ENCODE measurements around the gene PTPN18.

The PTPN18 gene

DNA sequence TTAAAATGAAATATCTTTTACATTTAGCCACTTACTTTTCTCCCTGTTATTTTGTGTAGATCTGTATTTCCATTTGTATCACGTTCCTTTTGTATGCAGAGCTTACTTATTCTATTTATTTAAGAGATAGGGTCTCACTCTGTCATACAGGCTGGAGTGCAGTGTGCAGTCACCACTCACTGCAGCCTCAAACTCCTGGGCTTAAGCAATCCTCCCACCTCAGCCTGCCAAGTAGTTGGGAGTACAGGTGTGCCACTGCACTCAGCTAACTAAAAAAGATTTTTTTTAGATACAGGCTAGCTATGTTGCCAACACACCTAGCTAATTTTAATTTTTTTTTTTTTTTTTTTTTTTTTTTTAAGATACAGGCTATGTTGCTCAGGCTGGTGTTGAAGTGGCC, 10.9 kb downstream of the PTPN18 start:
- Histone ChIP-seq H3K36me3 (ENCODE audit: control insufficient read depth, insufficient read depth, low read length) (no peaks in the 10 kb centered on the region), H3K27me3 (replicated peaks; ENCODE audit: control insufficient read depth, insufficient read depth, low read length) (no peaks in the 10 kb centered on the region), H3K4me3 (replicated peaks; ENCODE audit: low read depth, low read length) (no peak overlapping the region)
- TF ChIP-seq, protein P1, sequence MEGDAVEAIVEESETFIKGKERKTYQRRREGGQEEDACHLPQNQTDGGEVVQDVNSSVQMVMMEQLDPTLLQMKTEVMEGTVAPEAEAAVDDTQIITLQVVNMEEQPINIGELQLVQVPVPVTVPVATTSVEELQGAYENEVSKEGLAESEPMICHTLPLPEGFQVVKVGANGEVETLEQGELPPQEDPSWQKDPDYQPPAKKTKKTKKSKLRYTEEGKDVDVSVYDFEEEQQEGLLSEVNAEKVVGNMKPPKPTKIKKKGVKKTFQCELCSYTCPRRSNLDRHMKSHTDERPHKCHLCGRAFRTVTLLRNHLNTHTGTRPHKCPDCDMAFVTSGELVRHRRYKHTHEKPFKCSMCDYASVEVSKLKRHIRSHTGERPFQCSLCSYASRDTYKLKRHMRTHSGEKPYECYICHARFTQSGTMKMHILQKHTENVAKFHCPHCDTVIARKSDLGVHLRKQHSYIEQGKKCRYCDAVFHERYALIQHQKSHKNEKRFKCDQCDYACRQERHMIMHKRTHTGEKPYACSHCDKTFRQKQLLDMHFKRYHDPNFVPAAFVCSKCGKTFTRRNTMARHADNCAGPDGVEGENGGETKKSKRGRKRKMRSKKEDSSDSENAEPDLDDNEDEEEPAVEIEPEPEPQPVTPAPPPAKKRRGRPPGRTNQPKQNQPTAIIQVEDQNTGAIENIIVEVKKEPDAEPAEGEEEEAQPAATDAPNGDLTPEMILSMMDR (IDR thresholded peaks at IDR 0.05; ENCODE audit: insufficient read depth, low read length, poor library complexity, severe bottlenecking), result no peak
- DNase-seq (ENCODE audit: extremely low read depth, insufficient read length), result no peak

DNA sequence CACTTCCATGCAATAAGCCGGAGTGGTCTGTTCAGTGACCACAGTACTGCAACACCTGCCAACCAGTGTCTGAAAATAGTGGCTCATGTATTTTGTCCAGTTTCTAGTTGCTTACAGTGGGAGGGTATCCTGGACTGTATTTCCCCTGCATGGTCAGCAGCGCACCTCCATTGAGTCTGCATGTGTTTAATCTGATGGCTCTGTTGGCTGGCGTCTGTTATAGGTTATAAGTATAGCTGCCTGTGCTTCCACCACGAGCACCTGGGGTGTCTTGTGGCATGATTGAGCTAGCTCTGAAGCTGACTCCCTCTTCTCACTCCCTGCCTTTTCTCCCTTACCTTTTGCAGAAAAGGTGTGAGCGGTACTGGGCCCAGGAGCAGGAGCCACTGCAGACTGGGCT, 12.9 kb downstream of the PTPN18 start:
- no peak overlapping the region for H3K4me3 ChIP-seq (replicated peaks; ENCODE audit: low read depth, low read length)
- no peak for DNase-seq (ENCODE audit: extremely low read depth, insufficient read length)
- H3K27me3 ChIP-seq (replicated peaks; ENCODE audit: control insufficient read depth, insufficient read depth, low read length), result no peaks in the 10 kb centered on the region
- H3K36me3 ChIP-seq (ENCODE audit: control insufficient read depth, insufficient read depth, low read length), result no peaks in the 10 kb centered on the region
- TF ChIP-seq, protein P1 (IDR thresholded peaks at IDR 0.05; ENCODE audit: insufficient read depth, low read length, poor library complexity, severe bottlenecking), result no peak

DNA sequence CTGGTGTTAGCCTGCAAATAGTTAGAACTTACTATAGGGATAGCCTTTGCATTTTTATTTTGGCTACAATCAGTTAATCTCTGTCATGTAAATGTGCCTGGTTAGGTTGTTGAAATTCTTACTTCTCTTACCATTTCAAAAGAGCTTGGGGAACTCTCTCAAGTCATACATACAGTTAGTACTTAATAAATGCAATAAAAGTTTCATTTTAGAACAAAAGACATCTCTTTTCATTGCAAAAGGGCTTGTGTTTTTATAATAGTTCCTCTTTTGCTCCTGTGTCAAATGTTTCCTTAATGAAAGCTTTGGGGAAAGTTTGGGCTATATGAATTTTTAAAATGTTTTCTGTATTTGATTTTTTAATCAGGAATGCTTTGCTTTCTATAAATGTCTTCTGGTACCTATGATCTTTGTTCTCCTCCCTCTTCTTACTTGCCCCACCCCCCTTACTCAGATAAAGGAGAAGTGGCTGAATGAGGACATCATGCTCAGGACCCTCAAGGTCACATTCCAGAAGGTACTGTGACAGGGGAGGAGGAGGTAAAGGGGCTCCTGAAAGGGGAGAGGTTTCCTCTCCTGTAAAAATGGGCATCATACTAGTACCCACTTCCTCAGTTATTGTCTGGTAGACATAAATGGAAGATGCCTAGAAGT, 13.6 kb downstream of the PTPN18 start:
- no peaks in the 10 kb centered on the region for H3K36me3 ChIP-seq (ENCODE audit: control insufficient read depth, insufficient read depth, low read length)
- TF ChIP-seq, protein P1 (IDR thresholded peaks at IDR 0.05; ENCODE audit: insufficient read depth, low read length, poor library complexity, severe bottlenecking), result no peak
- H3K4me3 ChIP-seq (replicated peaks; ENCODE audit: low read depth, low read length), result no peak overlapping the region
- DNase-seq (ENCODE audit: extremely low read depth, insufficient read length), result no peak
- H3K27me3 ChIP-seq (replicated peaks; ENCODE audit: control insufficient read depth, insufficient read depth, low read length), result no peaks in the 10 kb centered on the region

DNA sequence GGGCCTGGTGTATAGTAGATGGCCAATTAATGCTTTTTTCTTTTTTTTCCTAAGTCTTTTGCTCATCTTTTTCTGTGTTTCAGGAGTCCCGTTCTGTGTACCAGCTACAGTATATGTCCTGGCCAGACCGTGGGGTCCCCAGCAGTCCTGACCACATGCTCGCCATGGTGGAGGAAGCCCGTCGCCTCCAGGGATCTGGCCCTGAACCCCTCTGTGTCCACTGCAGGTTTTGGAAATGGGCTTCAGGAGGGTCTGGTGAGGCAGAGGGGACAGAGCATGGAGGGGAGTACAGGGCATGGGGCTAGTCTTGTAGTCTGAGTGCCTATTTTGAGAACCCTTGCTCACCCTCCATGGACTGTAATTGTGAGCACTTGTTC, 14.1 kb downstream of the PTPN18 start:
- TF ChIP-seq, protein P1 (IDR thresholded peaks at IDR 0.05; ENCODE audit: insufficient read depth, low read length, poor library complexity, severe bottlenecking), result no peak
- no peaks in the 10 kb centered on the region for H3K27me3 ChIP-seq (replicated peaks; ENCODE audit: control insufficient read depth, insufficient read depth, low read length)
- no peak overlapping the region for H3K4me3 ChIP-seq (replicated peaks; ENCODE audit: low read depth, low read length)

DNA sequence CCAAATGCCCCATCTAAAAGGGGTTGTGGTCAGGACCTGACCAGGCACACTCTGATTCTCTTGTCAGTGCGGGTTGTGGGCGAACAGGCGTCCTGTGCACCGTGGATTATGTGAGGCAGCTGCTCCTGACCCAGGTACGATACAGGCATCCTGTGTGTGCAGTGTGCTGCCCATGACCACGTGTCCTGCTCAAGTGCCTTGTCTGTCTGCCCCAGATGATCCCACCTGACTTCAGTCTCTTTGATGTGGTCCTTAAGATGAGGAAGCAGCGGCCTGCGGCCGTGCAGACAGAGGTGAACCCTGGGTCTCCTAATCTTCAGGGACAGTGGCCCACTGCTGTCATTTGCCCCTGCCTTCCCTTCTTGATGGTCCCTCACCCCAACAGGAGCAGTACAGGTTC, 14.6 kb downstream of the PTPN18 start:
- Histone ChIP-seq H3K4me3 (replicated peaks; ENCODE audit: low read depth, low read length) (no peak overlapping the region), H3K36me3 (ENCODE audit: control insufficient read depth, insufficient read depth, low read length) (peaks cover 2% of the 10 kb centered on the region; the same call in 1 of the 2 replicates), H3K27me3 (replicated peaks; ENCODE audit: control insufficient read depth, insufficient read depth, low read length) (no peaks in the 10 kb centered on the region)
- TF ChIP-seq, protein P1 (IDR thresholded peaks at IDR 0.05; ENCODE audit: insufficient read depth, low read length, poor library complexity, severe bottlenecking), result no peak
- peak; percentile 48 for DNase-seq (ENCODE audit: extremely low read depth, insufficient read length)

More for the DNA sequence above, 14.1 kb downstream of the PTPN18 start:
- peaks cover 2% of the 10 kb centered on the region; the same call in 1 of the 2 replicates for H3K36me3 ChIP-seq (ENCODE audit: control insufficient read depth, insufficient read depth, low read length)
- DNase-seq (ENCODE audit: extremely low read depth, insufficient read length), result no peak

DNA sequence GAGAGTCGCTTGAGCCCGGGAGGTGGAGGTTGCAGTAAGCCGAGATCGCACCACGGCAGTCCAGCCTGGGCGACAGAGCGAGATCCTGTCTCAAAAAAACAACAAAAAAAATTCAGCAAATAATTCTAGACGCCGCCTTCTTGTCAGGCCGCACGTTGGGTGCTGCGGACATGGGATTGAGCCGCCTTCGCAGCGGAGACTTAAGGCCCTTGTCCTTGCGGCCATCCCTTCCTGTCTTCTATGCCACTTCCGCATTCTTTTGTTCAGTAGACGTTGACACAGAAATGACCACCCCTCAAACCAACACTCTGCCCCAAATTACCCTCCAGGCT, 15.8 kb downstream of the PTPN18 start:
- TF ChIP-seq, protein P1 (IDR thresholded peaks at IDR 0.05; ENCODE audit: insufficient read depth, low read length, poor library complexity, severe bottlenecking), result no peak
- DNase-seq (ENCODE audit: extremely low read depth, insufficient read length), result no peak
- Histone ChIP-seq H3K27me3 (replicated peaks; ENCODE audit: control insufficient read depth, insufficient read depth, low read length) (no peaks in the 10 kb centered on the region), H3K36me3 (ENCODE audit: control insufficient read depth, insufficient read depth, low read length) (peaks cover 2% of the 10 kb centered on the region; the same call in 1 of the 2 replicates), H3K4me3 (replicated peaks; ENCODE audit: low read depth, low read length) (peak overlapping the region; percentile 92)
